NCI-H146 (cell line): ENCODE measurements around the gene RPTOR.
"Not testable (repeated sequence)": the region's sequence is repeated elsewhere in the genome, so short reads cannot be mapped to it uniquely, and the experiment has no call there.

ENCODE experiments used
- DNase-seq: peaks from one replicate; lab custom pipeline; 2025; lab: John Stamatoyannopoulos, UW

The RPTOR gene

DNA sequence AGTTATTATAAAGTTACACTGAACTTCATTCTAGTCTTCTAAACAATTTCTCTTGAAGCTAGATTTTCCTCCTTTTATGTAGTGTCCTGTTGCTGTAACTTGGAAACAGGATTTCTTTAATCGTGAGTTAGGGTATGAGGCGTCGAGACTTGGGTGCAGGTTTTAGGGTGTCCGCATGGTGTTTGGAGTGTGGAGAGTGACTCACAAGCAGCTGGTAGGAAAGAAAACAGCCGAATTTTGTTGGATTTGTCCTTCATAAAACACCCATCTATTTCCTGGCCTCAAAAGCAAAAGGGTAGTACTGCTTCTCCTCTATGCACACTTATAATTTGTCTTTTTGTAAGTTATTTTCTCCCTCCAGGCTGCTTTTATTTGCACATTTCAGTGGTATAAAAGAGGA, 1.6 kb downstream of the RPTOR start:
- DNase-seq = no peak

DNA sequence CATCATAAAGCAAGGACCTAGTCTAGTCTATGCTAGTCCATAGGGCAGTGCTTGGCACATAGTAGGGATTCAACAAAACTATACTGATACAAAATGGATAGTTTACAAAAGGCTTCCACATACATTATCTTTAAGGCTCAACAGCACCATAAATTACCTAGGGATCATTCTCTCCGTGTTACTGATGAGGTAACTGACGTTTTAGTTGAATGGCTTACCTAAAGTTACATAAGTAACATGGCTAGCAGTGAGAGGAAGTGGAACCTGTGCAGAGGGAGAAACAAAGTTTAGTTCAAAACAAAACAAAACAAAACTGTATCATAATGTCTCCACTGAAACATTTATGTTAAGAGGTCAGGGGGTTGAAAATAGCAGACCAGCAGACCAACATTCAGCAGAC, 7.9 kb downstream of the RPTOR start:
- DNase-seq = no peak

DNA sequence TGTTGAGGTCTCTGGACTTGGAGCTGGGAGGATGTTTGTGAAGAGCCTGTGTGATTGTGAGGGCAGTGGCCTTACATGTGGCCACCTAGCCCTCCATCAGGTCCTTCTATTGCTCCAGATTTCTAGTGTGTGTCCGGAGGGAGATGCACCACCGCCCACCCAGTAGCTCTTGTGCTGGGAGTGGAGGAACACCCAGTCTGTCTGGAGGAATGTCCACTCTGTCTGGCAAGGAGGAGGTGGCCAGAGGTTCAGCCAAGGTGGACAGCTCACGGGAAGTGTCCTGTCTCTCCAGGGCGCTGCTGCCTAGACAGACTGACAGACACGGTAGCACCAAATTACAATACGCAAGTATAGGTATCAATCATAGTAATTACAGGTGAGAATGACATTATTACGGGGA, 10.6 kb downstream of the RPTOR start:
- DNase-seq = no peak

DNA sequence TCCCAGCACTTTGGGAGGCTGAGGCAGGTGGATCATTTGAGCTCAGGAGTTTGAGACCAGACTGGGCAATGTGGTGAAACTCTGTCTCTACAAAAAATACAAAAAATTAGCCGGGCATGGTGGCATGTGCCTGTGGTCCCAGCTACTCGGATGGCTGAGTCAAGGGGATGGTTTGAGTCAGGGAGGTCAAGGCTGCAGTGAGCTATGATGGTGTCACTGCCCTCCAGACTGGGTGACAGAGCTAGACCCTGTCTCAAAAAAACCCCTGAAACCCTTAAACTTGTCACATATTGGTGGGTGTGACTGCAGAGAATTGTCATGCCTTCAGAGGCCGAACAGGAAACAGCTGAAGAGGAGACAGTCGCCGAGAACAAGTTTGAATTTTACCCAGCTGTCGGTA, 13.4 kb downstream of the RPTOR start:
- DNase-seq = no peak

DNA sequence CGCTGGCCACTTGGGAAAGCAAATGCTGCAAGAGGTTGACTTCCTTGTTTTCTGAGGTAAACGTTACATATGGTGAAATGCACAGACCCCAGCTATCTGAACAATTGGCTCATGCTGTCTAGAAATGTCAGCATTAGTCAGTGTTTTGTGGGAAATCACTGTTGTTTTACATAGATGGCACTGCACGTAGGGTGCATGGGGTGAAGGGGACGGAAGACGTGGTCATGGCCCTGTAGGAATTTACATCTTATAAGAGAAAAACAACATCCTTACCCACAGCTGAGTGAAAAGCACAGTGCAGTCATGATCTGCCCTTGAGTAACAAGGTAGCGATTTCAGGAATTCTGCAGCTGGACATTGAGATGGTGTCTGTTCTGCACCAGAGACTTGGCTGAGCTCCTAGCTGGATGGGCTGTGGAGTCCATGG, 15.2 kb downstream of the RPTOR start:
- no peak for DNase-seq

DNA sequence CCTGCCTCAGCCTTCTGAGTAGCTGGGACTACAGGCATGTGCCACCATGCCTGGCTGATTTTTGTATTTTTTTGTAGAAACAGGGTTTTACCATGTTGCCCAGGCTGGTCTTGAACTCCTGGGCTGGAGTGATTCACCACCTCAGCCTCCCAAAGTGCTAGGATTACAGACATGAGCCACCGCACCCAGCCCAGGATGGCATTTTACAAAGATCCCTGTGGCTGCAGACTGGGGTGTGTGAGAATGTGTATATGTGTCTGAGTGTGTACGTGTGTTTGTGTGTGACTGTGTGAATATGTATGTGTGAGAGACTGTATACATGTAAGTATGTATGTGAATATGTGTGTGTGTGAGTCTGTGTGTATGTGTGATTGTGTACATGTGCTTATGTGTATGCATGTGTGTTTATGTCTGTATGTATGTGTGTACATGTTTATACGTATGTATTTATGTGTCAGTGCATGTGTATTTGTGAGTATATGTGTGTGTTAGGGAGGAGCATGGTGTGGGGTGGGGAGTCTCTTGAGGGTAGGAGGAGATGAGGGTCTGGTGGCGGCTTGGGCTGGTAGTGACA, 17.0 kb downstream of the RPTOR start:
- no peak for DNase-seq

DNA sequence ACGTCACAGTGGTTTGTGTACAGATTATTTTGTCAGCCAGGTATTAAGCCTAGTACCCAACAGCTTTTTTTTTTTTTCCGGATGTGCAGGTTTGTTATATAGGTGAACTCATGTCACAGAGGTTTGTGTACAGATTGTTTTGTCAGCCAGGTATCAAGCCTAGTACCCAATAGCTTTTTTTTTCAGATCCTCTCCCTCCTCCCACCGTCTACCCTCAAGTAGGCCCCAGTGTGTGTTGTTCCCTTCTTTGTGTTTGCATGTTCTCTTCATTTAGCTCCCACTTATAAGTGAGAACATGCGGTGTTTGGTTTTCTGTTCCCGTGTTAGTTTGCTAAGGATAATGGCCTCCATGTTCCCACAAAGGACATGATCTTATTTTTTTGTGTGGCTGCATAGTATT, 19.9 kb downstream of the RPTOR start:
- DNase-seq = no peak

DNA sequence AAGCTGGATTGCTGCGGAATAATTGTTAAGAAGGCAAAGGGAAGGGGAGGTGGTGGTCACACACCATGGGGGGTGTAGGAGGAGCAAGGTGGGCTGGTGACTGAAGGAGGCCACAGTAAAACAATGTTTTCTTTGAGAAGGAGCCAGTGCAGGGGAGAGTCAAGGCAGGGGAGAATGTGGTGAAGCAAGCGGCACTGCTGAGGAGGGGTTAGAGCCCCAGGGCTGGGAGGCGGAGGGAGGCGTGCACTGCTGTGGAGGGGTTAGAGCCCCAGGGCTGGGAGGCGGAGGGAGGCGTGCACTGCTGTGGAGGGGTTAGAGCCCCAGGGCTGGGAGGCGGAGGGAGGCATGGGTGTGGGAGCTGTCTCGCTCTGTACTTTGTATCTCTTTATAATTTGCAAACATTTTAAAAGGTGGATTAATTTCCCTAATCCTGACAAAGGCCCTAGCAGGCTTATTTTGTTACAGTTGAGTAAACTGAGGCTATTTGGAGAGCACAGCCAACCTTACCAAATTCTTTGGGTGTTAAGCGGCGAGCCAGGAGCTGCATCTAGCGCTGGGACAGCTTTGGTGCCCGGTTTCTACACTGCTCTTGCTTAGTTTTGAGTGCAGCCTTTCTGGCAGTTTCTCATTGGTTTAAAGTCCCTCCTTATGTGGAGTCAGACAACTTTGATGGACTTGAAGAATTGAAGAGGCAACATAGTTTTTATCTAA, 20.9 kb downstream of the RPTOR start:
- DNase-seq = no peak

DNA sequence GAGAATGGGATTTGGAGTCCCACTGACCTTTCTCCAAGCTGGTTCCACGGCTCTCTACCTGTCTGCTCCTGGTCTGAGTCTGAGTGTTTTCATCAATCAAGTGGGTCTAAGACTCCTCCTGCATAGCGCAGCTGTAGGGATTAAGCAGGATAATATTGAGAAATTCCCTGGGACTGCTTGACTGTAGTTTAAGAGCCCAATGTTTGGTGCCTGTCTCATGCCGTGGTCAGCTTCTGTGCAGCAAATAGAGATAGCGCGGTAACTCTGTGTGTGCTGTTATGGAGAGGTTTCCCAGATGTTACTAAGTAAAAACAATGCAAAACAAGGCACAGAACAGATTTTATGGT, 21.4 kb downstream of the RPTOR start:
- DNase-seq = no peak

DNA sequence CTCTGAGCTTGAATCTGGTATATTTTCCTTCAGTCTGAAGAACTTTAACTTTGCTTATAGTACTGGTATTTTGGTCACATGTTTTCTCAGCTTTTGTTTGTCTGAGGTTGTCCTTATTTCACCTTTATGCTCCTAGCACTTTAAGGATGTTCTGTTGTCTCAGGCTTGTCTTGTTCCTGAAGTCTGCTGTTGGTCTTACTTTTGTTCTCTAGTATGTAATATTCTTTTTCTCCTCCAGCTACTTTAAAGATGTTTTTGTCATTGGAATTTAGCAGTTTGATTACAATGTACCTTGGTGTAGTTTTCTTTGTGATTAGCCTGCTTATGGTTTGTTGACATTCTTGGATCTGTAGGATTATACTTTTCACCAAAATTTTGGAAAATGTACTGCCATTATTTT, 23.6 kb downstream of the RPTOR start:
- no peak for DNase-seq

DNA sequence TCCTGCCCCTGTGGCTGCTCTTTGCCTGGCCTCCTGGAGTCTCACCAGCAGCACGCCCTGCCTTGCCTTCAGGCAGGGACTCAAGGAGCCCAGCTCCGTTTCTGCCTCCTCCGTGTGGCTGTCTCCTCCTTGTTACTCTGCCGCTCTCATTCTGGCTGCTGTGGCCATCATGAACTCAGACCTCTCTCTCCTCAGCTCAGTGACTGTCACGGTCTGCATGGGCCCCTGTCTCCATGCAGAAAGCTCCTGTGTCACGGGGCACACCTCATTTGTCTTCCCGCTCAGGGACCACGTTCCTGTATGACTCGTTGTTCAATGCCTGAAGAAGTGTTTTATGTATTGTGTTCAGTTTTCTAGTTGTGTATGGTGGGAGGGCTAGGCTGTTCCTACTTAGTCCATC, 25.3 kb downstream of the RPTOR start:
- no peak for DNase-seq

DNA sequence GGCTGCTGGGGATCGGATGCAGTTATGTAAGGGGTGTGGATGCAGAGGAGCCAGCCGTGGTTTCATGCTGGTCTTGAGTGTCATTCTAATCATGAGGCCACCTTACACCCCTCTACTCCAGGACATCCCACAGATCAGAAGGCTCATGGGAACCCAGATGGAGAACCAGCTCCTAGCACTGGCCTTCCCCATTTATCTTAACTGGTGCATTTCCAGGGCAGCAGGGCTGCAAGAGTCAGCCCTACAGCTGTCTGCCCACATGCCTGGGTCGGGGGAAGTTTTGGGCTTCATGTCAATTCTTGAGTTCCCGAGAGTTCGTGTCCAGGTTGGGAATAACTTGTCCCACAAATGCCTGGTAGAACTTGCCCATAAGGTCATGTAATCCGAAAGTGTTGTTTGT, 29.1 kb downstream of the RPTOR start:
- no peak for DNase-seq

DNA sequence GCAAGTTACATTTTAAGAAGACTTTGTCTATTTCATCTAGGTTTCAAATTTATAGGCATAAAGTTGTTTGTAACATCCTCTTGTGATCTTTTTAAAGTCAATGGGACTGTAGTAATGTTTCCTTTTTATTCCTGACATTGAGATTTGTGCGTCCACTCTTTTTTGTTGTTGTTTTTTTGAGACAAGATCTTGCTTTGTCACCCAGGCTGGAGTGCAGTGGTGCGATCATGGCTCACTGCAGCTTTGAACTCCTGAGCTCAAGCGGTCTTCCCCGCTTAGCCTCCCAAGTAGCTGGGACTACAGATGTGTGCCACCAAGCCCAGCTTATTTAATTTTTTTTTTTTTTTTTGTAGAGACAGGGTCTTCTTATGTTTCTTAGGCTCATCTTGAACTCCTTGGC, 29.9 kb downstream of the RPTOR start:
- DNase-seq = no peak

DNA sequence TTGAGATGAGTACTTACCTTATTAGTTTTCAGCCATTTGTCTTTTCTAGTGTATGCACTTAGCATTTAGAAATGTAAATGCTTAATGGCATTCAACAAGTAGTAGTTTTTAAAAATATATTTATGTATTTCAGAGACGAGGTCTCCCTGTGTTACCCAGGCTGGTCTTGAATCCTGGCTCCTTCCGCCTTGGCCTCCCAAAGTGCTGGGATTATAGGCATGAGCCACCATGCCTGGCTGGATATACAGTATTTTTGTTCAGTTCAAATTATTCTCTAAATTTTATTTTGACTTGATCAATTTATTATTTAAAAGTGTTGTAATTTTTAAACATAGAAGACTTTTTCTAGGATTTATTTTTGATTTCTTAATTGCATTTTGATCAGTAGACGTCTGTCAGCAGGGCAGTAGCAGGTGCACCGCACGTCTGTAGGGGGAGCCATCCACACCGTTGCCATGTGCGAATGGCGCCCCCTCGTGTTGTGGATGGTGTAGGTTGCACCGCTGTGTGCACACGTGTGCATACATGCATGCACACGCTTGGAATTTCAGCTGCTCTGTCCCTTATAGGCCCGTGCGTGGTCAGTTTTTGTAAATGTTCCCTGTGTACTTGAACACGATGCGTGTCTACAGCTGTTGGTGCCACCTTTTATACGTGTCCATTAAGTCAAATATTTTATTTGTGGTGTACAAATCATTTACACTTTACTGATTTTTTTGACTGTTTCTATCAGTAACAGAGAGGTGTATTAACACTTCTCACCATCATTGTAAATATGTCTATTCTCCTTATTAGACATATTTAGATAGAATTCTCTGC, 30.6 kb downstream of the RPTOR start:
- peak; percentile 83 for DNase-seq

DNA sequence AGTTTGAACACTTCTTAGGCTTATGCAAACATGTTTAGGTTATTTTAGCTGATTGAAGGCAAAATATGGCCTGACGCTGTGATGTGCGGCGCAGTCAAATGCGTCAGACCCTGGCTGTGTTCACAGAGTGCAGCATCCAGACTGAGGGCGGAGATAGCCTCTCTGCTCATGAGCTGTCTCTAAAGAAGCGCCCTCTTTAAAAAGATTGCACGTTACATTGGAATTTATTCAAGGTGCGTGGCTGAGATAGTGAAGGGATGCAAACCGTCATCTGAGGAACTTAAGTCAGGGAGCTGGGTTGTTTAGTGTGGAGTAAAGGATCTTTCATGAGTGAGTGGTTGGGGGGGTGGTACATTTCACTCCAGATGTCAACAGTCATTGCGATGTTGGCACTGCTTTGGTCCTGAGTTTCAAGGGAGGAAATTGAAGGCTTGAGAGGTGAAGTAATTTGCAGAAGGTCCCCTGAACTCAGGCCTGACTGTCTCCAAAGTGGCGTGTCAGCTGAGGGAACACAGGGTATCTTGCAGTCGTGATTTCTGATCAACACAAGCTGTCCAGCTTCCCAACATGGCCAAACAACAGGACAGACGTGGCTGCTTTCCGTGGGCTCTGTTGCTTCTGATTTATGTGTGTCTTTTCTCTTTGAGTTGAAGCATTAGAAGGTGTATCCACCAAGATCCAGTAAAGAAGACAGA, 33.4 kb downstream of the RPTOR start:
- no peak for DNase-seq

DNA sequence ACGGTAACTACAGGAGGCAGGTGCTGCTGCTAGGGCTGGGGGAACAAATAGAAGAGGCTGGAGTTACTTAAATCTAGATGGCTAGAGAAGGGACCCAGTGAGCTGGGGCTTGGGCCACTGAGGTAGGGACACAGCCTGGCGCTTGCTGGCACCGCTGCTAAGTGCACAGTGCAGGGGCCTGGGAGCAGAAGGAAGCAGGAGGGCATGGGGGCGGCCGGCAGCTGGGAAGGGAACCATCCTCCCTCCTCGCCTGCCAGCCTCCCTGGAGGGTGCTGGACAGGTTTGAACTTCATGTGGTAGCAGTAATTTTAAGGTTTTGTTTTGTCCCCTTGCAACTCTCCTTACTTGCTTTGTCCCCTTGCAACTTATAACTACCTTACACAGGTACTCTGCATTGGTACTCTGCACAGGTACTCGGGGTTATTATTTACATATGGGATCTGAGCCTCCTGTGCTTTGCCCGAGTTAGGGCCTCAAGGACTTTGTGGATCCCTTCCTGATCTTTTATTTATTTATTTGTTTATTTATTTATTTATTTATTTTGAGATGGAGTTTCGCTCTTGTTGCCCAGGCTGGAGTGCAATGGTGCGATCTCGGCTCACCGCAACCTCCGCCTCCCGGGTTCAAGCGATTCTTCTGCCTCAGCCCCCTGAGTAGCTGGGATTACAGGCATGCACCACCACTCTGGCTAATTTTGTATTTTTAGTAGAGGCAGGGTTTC, 34.2 kb downstream of the RPTOR start:
- DNase-seq = not testable (repeated sequence)

DNA sequence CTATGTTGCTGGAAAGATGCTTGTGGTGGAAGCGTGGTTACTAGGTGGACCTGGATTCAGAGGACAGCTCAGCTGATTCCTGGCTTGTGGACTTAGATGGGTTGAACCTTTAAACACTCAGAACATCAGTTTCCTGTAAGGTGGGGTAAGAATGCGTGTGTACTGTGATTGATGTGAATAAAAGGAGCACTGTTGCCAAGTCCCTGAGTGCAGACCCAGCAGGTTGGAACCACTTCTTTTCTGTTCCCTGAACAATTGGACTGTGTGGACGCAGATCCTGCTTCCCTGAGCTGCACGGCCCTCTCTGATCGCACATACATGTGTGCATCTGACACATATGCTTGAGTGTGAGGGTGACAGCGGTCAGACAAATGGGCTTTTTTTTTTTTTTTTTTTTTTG, 37.5 kb downstream of the RPTOR start:
- DNase-seq = no peak

DNA sequence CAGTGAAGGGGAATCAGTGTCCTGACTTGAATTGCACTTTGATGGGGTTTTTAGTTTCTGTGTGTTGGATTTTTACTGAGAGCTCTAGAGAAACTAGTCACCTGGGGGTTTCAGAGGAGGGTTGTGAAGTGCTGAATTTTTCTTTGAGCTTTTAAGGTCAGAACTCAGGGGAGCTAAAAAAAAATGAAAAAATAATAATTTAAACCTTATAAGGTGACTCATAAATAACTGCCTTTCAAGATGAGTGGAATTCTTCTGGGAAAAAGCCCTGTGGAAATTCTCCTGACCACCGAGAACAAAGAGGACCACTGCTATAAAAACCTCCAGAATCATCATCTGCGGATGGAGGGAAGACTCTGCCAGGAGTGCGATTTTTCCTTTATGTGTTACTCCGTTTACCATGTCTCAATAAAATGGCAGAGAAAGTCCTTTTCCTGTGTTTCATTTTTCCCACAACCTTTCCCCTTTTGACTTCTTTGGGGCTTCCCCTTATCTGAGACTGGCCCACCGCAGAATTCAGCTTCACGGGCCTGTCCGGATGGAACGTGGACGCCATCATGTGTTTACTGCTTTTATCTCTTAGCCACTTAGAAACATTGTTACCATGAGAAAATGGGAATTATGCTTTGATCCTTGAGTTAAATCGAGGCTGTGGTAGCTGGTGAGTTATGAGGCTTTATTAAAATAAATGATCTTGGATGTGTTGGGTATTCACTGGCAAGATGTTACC, 39.7 kb downstream of the RPTOR start:
- DNase-seq = no peak

DNA sequence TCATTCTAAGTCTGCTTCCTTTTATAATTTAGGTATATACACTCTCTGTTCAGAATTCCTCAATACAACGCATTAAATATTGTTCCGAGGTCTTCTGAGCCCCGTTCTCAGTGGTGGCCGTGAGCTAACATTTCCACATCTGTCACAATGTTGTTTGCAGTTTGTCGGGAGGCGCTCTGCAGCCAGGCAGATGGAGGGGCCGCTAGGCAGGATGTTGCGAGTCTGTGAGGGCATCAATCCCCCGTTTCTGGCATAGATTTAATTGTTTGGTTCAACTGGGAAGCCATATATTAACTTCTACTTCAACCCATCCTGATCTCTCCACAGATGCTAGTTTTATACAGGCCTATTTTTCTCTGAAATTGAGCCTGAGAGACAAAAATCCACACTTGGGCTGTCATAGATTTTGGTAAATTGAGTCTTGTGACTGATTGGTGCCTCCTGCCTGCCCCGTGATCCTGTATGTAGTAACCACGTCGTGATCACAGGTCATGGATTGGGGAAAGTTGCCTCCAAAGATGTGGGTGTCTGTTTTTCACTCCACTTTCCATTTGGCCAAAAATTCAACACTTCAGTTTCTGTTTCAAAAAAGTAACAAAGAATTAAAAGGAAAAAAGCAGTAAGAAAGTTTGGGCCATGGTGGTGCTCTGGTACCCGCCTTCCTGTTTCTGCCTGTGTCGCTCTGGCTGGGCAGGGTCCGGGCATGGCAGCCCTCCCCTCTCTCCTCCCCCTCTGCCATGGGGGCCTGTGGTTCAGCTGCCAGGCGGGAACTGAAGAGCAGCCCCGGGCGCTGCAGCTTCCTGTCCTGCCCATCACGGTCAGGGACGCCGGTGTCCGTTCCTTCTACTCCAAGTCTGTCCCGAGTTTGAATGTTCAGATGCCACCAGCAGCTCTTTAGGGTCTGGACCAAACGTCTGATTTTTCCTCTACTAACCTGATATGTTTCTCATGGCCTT, 41.5 kb downstream of the RPTOR start:
- DNase-seq = no peak

DNA sequence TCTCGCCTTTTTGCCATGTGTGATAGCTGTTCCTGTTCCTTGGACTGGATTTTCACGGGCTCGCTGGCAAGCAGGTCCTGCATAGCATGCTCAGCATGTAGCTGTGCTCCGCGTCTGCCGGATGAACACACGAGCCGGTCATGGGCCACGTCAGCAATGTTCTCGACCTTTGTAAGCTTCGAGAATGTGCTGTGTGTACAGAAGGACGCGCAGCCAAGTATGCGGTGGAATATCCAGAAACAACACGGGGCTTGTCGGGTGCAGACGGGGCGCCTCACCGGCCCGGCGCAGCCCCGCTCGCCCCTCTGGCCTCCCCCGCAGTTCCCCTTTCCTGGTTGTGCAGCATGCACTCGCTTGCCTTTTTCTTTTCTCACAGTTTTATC, 42.2 kb downstream of the RPTOR start:
- no peak for DNase-seq
